ENCODE measurements around the gene CNOT2.

GRCh38 chr12:70240673-70241072 lies 2.6 kb upstream of the CNOT2 start:
- TF ChIP-seq POLR2A (IDR thresholded peaks at IDR 0.05; ENCODE audit: low read length) (no peak), GATA1 (IDR thresholded peaks at IDR 0.05; ENCODE audit: low read depth, low read length) (no peak)

Data from erythroblast (primary cell).